HG03571 (cell line): ENCODE data around the gene RNF5.
"Not testable (repeated sequence)": the region's sequence is repeated elsewhere in the genome, so short reads cannot be mapped to it uniquely, and the experiment has no call there.

Experiments used
- ATAC-seq: cut with Tn5 transposase; IDR thresholded peaks from one replicate; pipeline ENCODE4 v1.9.1; 2021; ENCODE audit not compliant: unreplicated experiment

RNF5 gene, protein sequence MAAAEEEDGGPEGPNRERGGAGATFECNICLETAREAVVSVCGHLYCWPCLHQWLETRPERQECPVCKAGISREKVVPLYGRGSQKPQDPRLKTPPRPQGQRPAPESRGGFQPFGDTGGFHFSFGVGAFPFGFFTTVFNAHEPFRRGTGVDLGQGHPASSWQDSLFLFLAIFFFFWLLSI

DNA sequence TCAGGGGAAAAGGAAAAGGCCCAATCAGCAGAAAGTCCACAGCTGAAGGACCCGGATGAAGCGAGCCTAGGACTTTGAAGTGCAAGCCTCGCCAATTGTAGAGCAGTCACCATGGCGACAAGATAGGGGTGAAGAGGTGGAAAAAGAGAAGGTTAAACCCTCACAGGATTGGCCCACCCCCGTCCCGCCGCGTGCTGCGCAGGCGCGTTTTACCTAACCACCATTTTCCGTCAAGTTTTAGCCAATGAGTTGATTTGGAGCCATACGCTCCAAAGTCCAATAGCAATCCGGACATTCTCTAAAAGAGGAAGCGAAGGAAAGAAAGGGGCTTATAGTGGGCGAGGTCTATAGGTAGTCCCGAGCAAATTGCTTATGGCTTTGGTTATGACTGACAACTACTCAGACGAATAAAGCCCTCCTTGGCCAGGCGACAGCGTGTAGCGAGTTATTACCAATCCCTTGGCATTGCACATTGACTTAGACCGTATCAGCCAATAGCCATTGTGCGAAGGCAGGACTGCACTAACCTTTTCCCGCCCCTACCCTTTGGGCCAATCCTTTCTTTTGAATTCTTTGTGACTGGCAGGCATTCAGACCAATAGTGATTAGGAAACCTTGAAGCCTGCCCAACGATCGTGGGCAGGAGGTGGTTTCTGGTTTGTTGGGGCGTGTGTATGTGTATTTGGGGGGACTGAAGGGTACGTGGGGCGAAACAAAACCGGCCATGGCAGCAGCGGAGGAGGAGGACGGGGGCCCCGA lies at the start of gene RNF5:
TSS of gene RNF5 (plus strand) at position 618 of the 759 bp plus-strand sequence. CDS start at position 725, 107 bp downstream.
- ATAC-seq = peak; percentile 66

DNA sequence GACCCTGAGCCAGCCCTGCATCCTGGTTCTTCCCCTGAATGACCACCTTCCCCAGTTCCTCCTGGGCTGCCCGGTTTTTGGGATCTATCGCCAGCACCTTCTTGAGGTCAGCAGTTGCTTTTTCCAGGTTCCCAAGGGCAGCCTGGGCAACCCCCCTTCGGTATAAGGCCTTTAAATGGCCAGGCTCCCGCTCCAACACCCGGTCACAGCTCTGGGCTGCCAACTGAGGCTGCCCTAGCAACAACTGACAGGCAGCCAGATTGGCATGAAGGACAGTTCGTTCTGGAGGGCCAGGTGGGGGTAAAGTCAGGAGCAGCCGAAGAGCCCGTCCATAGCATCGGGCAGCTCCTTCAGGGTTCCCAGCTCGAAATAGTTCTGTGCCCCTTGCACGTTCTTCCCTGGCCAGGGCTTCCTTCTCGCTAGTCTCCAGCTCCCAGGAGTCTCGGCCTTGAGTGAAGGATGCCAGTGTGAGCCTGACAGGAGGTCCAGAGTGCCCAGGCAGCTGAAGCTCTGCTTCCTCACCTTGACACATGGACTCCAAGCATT lies 49.4 kb upstream of the RNF5 start:
- ATAC-seq = no peak

DNA sequence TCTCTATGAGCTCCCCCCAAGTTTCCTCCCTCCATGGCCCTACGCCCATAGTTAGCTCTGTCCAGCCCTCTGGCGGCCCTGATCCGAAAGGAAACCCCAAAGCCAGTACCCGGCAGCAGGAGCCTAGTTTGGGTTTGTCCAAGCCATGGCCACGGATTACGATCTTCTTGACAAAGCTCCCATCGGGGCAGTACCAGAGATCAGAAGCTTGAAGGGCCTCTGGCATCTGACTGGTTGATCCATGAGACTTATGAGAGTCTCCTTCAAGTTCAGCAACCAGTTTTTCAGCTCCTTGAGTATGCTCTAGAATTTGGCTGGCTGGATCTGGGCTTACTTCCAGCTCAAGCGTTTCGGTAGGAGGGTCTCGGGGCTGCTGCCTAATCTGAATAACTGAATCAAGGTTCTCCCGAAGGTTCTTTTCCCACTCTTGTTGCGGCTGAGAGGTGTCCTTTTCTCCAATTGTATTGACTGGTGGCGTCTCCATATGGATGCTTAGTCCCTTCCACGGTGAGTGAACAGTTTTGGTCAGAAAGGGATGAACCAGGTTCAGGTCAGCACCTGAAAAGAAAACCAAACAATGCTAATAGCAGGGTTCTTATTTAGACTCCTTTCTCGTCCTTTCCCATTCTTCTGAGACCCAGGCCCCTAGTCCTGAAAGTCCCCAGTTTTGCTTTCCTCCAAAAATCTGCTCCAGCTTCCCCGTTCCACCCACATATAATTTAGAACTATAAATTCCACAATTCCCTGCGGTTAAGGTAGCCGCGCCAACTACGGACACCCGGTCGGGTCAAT lies 48.7 kb upstream of the RNF5 start:
- no peak for ATAC-seq

DNA sequence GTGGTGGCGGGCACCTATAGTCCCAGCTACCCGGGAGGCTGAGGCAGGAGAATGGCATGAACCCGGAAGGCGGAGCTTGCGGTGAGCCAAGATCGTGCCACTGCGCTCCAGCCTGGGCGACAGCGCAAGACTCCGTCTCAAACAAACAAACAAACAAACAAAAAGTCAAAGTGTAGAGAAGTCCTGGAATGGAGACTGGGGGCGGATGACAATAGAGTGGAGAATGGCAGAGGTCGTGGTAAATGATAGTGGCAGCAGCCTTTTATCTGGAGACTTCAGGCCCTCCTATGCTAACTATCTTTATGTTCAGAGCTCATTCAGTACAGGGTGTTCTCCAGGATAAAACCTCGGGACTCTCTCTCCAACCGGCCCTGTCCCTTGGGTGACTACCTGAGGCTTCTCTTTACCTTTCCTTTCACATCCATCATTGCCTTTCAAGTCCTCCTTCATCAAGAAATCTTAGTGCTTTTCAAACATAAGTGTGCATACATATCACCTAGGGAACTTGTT lies 46.7 kb upstream of the RNF5 start:
- ATAC-seq = no peak

DNA sequence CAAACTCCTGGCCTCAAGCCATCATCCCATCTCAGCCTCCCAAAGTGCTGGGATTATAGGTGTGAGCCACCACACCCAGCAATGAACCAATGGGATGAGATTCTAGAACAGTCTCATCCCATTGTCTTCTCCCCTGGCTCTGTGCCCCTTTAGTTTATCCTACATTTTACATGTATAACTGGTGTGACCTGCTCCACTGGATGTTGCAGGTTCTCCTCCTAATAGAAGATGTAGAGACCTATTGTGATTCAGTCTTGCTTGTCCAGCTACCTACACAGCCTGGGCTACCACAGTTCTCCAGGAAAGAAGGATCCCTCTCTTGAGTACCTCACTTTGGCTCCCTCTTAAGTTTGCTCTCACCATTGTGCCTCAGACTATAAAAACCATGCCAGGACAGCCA lies 46.1 kb upstream of the RNF5 start:
- ATAC-seq = no peak

DNA sequence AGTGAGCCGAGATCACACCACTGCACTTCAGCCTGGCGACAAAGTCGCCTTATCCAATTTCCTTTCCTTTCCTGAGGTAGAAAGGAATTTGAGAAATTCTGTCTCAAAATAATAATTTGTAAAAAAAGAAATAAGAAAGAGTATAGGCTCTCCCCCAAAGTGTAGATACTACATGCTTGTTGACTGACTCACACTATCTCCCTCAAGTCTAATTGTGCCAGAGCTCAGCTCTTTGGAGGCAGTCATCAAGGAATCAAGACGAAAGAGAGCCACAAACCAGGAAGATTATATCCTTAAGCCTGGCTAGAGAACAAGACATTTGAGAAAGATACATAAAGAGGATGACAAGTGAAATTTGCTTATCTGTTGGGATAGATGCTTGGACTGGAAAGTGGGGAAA lies 44.4 kb upstream of the RNF5 start:
- ATAC-seq = no peak

DNA sequence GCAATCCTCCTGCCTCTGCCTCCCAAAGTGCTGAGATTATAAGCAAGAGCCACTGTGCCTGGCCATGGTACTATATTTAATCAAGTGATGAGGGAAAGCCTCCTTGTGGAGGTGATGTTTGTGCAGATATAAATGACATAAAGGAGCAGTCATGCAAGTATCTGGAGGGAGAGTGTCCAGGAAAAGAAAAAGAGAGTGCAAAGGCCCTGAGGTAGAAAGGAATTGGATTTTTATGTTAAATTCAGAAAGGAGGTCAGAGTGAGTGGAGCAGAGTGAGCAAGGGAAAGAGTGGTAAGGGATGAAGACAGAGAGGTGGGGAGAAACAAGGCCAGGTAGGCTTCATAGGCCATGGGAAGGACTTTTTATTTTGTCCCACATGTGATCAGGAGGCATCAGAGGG lies 40.8 kb upstream of the RNF5 start:
- no peak for ATAC-seq

DNA sequence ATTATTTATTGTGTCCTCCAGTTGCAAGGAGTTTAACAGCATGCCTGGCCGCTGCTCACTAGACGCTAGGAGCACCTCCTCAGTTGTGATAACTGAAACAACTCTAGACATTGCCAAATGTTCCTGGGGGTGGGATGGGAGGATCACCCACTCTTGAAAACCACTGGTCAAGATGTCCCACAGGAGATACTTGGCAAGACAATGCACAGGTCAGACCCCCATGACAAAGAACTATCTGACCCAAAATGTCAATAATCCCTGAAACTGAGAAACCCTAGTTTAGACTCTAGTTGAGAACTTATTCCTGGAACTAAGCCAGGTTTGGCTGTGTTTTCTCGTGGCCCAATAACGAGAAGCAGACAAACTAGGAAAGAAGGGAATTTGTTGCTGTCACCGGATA lies 38.6 kb upstream of the RNF5 start:
- ATAC-seq = no peak

DNA sequence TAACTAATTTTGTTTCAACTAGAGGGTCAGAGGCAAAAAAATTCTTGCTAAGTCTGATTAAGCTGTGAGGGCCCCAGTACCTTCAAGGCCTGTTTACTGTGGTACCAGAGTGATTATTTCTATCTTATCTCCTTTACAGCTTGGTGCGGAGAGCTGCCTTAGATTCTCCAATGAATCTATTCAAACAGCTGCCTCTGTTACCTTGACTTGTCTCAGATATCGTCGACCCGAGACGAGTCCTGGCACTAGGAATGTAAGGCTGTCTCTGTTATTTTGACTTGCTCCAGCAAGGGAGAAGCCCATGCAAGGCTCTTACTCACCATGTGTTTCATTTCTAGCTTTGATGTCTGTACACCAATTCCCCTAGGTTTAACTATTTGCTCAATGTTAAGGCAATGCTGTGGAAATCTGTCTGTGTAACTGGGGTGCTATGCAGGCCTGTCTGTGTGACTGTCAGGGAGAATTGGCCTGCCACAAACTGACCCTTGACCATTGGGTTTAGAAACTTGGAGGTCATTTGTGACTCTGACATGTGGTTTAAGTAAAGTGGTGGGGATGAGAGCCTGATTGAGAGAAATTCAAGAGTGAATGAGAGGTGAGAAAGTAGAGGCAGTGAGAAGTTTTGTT lies 37.7 kb upstream of the RNF5 start:
- no peak for ATAC-seq

DNA sequence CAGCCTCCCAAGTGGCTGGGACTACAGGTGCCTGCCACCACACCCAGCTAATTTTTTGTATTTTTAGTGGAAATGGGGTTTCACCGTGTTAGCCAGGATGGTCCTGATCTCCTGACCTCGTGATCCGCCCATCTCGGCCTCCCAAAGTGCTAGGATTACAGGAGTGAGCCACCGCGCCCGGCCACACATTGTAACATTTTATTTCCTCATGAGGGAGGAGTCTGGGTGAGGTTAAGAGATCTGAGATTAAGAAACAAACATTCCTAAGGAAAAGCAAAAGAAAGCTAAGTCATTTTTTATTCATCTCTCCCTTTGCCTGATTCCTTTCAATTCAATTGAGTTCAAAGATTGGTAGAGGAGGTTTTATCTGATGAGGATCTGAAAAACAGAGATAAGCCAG lies 34.0 kb upstream of the RNF5 start:
- not testable (repeated sequence) for ATAC-seq

DNA sequence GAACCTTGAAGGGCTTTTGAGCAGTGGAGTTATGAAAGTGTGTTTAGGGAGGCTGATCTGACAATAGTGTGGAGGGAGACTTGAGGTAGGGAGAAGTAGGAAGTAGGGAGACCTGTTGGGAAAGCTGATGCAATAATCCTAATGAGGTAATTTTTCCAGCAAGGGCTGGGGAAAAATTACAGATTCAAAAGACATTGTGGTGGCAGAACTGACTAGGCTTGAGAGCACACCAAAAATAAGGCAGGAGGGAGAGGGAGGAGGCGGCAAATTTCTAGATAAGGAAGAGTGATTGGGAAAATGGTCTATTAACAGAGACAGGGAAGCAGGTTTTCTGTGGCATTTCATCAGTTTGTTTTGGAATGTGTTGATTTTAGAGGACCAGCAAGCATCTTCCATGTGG lies 31.9 kb upstream of the RNF5 start:
- ATAC-seq = no peak

DNA sequence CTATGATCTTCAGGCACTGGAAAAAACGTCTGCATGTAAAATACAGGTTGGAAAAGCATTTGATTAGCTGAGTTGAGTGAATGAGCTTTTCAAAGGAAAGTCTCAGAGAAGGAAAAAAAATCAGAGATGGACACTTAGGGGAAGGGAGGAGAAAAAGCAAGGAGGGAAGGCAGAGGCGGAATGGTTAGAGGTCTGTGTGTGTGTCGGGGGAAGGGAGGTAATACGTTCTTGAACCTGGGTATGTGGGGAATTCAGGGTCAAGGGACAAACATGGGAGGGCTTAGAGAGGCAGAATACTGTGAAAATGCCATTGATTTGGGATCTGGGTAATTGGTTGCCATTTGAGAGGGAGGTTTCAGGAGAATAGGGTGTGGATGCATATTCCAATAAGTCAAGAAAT lies 31.5 kb upstream of the RNF5 start:
- ATAC-seq = no peak

DNA sequence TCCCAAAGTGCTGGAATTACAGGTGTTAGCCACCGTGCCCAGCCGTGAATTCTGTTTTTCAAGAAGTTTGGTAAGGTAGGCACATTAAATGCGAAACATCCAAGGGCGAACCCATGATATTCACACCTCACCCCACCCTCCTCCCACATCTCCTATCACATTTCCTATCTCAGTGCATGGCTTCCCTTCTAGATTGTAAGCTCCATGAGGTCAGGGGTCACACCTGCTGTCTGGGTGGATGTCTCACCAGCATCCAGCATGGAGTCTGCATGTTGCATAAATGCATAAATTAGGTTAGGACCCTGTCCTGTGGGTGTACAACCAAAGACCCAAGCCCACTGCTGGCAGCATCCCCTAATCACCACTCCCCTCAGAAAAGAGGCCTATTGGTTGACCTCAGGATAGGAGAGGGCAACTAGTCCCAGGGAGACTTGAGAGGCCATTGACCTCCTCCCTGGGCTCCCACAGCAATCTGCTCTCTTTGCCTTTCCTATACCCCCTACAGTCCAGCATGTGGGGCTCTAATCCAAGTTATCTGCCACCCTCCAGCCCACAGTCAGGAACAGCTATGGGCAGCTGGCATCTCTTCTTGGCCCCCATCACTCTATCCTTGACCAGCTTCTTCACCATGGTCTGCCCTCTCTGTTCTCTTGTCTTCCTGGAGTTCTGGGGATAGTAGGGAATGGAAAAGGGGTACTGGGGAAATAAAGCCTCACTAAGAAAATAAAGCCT lies 30.6 kb upstream of the RNF5 start:
- ATAC-seq = no peak

DNA sequence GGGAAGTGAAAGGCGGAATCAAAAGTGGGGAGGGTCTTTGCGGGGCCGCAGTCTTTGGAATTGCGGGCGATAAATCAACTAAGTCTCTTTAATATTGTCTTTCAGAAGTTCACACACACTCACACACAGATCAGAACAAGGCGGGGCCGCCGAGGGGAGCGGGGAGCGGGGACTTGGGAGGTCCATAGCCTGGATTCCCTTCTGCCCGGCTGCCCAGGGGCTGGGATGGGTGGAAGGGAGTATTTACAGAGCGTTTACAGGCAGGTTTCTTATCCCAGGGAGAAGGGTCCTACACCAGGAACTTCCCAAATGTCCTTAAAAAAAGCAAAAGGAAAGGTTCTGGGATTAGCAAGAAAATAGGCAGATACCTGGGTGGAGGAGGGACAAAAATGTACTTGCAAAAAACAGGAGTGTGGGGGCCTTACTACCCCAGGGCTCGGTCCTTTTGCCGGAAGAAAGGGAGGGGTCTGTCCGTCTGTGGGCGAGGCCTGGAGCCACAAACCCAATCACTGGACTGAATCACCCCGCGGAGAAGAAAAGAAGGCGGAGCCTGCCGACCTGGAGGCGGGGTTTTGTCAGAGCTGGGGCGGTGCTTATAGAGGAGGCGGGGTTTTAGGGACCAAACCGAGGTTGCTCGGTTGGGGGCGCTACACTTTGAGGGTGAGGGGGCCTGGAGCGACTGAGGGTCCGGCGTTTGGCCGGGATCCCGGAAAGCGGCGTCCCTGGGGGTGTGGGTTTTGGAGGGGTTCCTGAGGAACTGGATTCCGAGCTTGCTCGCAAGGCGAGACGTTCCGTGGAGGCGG lies 29.7 kb upstream of the RNF5 start:
- ATAC-seq = no peak

DNA sequence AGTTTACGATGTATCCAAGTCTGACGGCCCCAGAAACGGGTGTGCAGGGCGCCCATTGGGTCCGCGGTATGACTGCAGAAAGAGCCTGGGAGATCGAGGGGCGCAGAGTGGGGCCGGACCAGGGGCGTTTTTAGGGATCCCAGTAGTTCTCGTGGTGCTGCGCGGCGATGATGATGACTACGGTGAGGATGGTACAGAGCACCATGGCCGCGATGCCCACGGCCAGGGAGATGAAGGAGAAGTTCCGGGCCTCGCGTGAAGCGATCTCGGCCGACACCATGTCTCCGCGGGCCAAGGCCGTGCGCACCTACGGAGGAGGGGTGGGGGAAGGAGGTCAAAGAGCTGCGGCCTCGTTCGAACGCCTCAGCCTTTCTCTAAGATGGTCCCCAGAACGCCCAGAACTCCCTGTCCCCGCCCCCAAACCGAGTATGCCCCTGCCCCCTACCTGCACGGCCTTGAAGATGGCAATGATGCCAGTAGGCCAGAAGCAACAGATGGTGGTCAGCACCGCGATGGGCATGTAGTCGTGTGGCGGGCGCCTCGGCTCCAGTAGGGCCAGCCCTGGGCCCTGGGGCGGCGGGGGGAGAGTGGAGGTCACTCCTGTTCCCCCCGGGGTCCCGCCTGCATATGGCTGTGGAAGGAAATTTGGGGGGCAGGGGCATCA lies 29.0 kb upstream of the RNF5 start:
- ATAC-seq = no peak

DNA sequence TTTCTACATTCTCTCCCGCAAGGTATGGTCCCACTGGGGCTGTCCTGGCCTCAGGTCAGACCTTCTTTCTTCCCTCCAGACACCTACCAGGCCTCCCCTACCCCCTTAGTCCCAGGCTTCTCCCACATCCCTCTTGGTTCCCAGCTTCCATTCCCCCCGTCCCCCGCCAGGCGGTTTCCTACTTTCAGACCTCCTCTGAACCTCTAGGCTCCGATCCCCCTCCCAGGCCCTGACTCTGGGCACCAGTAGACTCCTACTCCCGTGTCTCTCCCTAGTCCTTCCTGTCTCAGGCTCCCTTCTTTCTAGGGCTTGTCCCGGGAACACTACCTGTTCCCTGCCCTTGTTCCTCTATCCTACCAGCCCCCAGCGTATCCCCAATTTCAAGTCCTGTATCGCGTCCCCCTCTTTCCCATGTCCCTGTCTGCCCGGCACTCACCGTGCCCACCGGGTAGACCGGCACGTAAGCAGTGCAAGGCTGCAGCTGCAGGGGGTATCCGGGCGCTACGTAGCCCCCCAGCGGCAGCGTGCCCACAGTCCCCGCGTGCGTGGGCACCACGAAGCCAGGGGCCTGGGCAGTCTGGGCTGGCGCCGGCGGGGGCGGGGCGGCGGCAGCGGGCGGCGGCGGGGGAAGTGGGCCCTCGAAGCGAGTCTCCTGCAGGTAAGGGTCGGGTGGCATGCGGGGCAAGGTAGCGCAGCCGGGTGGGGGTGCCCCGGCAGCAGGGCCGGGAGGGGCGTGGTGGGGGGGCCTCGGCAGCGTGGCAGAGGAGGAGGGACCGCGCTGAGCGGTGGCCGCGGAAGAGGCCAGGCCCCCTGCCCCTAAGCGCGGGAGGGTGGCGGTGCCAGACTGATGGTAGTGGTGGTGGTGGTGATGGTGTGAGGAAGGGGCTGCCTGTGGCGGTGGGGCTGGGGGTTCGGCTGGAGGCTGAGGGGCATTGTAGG lies 28.0 kb upstream of the RNF5 start:
- no peak for ATAC-seq

DNA sequence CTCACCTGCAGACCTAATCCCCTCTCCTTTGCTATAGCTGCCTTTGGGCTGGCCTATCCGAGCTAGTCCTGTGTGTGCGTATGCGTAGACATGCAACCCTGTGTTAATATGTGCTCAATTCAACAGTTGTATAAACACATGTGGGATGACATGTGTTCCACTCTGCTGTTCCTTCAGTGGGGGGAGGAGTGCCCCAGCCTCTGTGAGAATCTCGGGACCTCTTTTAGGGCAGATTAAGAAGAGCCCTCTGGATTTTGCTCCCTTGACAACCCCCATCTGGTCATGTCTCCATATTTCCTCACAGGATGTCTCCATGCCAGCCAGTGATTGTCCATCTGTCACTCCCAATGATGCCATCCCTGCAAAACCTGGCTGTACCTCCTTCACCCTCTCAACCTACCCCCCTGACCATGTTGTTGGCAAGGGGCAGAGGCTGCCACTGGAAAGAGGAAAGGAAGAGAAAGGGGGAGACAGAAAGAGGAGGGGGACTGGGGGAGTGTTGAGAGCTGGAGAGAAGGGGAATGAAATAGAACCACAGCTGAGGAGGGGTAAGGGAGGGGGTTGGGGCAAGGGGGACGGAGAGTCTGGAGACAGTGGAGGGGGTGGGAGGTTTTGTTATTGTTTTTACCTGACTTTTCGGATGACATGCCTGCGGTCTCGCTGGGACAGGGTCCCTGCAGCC lies 26.9 kb upstream of the RNF5 start:
- ATAC-seq = no peak
